Esophagus squamous epithelium (tissue), 5 donors: ENCODE data around the gene NASP. TPM values are rescaled to one million over a fixed set of nuclear protein-coding genes. Genes with fewer than 3 reads are reported as not detected.

Source experiments
- DNase-seq: peaks from one replicate; lab custom pipeline; 2025; lab: John Stamatoyannopoulos, UW
- H3K27ac ChIP-seq, 4 donors: fragments of 200-600 bp; sonication (generic); one replicate each; pipeline ENCODE4 v1.5.1; 2016 to 2019; ENCODE audit warnings: mild to moderate bottlenecking in 1 of 4
- H3K27me3 ChIP-seq, 4 donors: fragments of 200-600 bp; sonication (generic); 1 replicate in 3 of 4; 2 replicates in 1 of 4; pipeline versions ENCODE4 v1.5.1 to v1.6.0; 2017 to 2021; ENCODE audit warnings: antibody characterized with exemption in 1 of 4
- H3K36me3 ChIP-seq, 3 donors: fragments of 200-600 bp; sonication (generic); one replicate each; pipeline ENCODE4 v1.5.1; 2016 to 2019
- H3K4me1 ChIP-seq, 3 donors: fragments of 200-600 bp; sonication (generic); one replicate each; pipeline ENCODE4 v1.5.1; 2017 to 2019
- H3K4me3 ChIP-seq, 4 donors: fragments of 200-600 bp; sonication (generic); 1 replicate in 3 of 4; 2 replicates in 1 of 4; pipeline ENCODE4 v1.5.1; 2016 to 2019; ENCODE audit warnings: mild to moderate bottlenecking in 2 of 4, moderate library complexity in 1 of 4
- H3K9me3 ChIP-seq, 3 donors: fragments of 200-600 bp; sonication (generic); one replicate each; pipeline ENCODE4 v1.5.1; 2016 to 2019
- POLR2A ChIP-seq, 4 donors: fragments of 450-650 bp; IDR thresholded peaks; one replicate each; pipeline ENCODE4 v1.6.1; 2017; ENCODE audit warnings: antibody characterized with exemption in 4 of 4, mild to moderate bottlenecking in 4 of 4, moderate library complexity in 3 of 4
- WGBS, 2 donors: methylation state at CpG; one replicate each; pipeline ENCODE4 v1.1.5; 2018; 5-methylcytosine and 5-hydroxymethylcytosine counted together
- intact Hi-C: fragments of 100-400 bp; cut with DNase I; formaldehyde crosslinking; loops from one replicate; pipeline ENCODE4 v1.15.0; 2022
- total RNA-seq, 4 donors: library from RNA; depleted of rRNA; stranded (reverse); fragments of >200 nt; gene quantifications; one replicate each; pipeline ENCODE4 v1.1.0, GENCODE V29; 2016
- TF ChIP-seq, protein P1 (sequence below), 6 experiments: fragments of 450-650 bp in 4 of 6; fragments of 200-600 bp in 2 of 6; sonication (generic) in 2 of 6; IDR thresholded peaks; one replicate each; pipeline ENCODE4 v1.5.1; 2016 to 2019; ENCODE audit warnings: antibody characterized with exemption in 6 of 6, mild to moderate bottlenecking in 4 of 6, moderate library complexity in 4 of 6
- donor health status: DM: yes; HTN: yes; CAD: no.

The NASP gene
- total RNA-seq, 4 donors from 2014 or later, result 40.0 to 71.7 (median 63.4) TPM

DNA sequence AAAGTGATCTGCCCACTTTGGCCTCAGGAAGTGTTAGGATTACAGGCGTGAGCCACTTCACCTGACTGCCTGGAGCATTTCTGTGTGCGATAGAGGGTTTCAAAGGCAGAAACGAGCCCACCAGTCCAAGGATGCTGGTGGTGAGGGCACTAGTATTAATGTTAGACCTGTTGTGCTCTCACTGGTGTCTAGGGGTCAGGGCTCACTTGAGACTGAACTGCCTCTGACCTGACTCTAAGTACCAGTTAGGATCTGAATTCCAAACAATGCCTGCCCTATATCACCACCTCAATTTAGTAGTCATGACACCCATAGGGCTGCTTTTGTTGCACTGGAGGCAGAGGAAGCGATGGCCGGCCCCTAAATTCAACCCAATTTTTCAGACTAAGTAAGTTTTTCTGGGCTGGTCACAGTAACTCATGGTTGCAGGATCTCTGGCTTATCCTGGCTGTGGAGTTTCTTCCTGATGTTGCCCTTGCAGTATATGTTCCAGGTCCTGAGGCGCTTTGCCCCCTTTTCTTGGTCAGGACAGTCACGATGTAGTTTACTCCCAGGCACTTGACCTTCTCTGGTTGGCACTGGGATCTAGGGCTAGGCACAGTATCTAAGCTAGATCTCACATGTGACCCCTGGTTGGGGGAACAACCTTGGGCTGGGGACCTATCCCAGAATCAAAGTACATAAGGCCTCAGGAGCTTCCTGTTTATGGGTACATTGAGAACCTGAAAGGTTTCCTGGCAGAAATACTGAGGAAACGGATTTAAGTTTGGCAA, 35.5 kb downstream of the NASP start:
- no peak overlapping the region for H3K4me3 ChIP-seq

DNA sequence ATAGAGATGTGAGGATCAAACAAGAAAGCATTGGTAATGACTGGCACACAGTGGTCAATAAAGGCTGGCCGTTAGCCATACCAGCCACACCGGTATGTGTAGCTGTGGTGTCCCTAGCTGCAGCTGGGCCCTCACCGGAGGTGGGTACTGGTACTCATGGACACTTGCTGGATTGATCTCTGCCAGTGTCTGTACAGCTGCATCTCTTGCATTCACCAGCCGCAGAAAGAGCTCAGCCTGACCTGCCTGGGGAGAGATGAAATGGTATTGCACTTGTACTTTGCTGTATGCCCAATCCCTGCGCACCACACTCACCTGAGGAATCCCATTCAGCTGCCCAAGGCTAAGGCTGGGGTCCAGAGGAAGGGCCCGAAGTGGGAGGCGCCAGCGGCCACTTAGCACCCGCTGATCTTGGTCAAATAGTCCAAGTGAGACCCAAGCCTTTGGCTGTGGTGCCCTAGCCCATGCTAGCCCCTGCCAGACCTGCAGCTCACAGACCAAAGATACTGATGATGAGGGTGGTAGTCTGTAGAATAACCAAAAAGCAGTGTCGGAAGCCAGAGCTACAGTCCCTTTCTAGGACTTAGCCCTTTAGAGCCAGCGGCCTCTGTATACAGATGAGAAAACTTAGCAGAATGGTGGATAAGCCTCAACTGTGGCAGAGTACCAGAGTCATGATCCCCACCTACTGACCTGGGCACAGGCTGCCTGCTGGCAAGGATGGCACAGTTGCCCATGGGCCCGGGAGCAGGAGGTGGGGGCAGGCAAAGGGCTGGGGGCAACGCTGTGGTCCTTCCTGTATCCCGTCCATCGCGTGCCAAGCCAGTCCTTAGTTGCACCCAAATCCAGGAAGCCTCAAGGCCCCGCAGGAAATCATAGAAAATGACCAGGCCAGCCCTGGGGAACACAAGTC, 37.0 kb downstream of the NASP start:
- intact Hi-C loops, result no loop called here
- H3K9me3 ChIP-seq, result no peaks in the 10 kb centered on the region
- H3K4me1 ChIP-seq, result peaks cover 0 to 44% (median 19%) of the 10 kb centered on the region in 3 donors
- no peaks in the 10 kb centered on the region for H3K27me3 ChIP-seq
- H3K36me3 ChIP-seq, result peaks cover 7 to 89% (median 15%) of the 10 kb centered on the region in 3 donors
- TF ChIP-seq, protein P1, sequence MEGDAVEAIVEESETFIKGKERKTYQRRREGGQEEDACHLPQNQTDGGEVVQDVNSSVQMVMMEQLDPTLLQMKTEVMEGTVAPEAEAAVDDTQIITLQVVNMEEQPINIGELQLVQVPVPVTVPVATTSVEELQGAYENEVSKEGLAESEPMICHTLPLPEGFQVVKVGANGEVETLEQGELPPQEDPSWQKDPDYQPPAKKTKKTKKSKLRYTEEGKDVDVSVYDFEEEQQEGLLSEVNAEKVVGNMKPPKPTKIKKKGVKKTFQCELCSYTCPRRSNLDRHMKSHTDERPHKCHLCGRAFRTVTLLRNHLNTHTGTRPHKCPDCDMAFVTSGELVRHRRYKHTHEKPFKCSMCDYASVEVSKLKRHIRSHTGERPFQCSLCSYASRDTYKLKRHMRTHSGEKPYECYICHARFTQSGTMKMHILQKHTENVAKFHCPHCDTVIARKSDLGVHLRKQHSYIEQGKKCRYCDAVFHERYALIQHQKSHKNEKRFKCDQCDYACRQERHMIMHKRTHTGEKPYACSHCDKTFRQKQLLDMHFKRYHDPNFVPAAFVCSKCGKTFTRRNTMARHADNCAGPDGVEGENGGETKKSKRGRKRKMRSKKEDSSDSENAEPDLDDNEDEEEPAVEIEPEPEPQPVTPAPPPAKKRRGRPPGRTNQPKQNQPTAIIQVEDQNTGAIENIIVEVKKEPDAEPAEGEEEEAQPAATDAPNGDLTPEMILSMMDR (IDR thresholded peaks at IDR 0.05), result no peak
- no peak for TF ChIP-seq POLR2A (IDR thresholded peaks at IDR 0.05)
- no peak overlapping the region for H3K4me3 ChIP-seq
- peak overlapping the region; percentile 1 to 84 (median 64) for H3K27ac ChIP-seq
- no peak for DNase-seq
- 85 to 87% methylated on average over 9 to 15 of the region's 17 CpGs for WGBS, 2 donors

More for the DNA sequence above, 35.5 kb downstream of the NASP start:
- TF ChIP-seq, protein P1 (IDR thresholded peaks at IDR 0.05), result no peak
- no peak for TF ChIP-seq POLR2A (IDR thresholded peaks at IDR 0.05)
- DNase-seq, result no peak
- H3K27ac ChIP-seq, result peak overlapping the region; percentile 25 to 84 (median 64)
- 53 to 68% methylated on average over 5 to 6 of the region's 8 CpGs for WGBS, 2 donors
- intact Hi-C loops, result no loop called here
- peaks cover 7 to 92% (median 27%) of the 10 kb centered on the region in 3 donors for H3K36me3 ChIP-seq
- H3K27me3 ChIP-seq, result no peaks in the 10 kb centered on the region
- H3K4me1 ChIP-seq, result peaks cover 0 to 42% (median 19%) of the 10 kb centered on the region in 3 donors
- no peaks in the 10 kb centered on the region for H3K9me3 ChIP-seq

DNA sequence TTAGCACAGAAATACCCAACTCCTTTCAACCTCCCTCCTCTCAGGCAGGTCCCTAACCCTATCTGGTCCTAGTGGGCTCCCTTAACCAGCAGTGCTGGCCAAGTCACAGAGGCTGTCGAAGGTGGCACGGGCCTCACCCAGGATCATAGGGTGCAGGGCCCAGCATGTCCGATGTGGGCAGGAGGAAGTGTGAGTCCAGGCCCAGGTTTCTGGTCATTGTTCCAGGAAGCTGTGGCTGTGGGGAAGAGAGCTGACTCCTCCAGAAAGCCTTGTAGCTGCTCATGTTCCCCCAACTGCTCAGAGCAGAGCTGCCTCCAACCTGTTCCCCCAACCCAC, 37.6 kb downstream of the NASP start:
- intact Hi-C loops, result no loop called here
- H3K27ac ChIP-seq, result peak overlapping the region in 3 of 4 donors; percentile 56 to 84 (median 71)
- no peak for DNase-seq
- no peak for TF ChIP-seq POLR2A (IDR thresholded peaks at IDR 0.05)
- TF ChIP-seq, protein P1 (IDR thresholded peaks at IDR 0.05), result no peak
- H3K9me3 ChIP-seq, result no peaks in the 10 kb centered on the region
- H3K4me3 ChIP-seq, result no peak overlapping the region
- no CpG with 5 or more reads among the region's 3 CpGs for WGBS, 2 donors
- H3K27me3 ChIP-seq, result no peaks in the 10 kb centered on the region
- H3K4me1 ChIP-seq, result peaks cover 0 to 44% (median 19%) of the 10 kb centered on the region in 3 donors
- peaks cover 7 to 89% (median 11%) of the 10 kb centered on the region in 3 donors for H3K36me3 ChIP-seq

DNA sequence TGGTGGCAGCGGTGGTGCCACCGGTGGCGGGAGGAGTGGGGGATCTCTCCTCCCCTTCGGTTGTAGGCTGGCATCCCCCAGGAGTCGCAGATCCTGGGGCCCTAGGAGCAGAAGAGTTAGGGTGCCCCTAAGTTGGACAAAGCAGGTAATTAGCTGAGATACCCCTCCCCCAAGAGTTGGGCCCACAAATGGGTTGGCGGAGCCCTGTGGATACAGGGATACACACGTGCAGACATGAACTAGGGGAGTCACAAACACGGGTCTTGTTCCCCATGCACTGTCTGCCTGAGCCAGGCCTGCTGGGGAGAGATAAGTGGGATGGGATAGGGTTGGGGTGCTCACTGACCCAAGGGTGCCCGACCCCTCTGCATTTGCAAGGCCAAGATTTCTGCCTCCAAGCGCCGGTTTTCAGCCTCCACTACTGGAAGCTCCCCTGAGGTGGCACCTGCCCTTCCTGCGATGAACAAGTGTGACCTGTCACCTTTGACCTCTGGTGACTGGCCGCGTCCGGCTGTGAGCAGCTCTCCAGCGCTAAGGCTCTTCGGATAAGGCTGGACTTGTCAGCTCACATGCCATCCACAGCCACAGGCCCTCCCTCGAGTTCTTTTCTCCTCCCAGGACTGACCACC, 38.2 kb downstream of the NASP start:
- DNase-seq, result no peak
- H3K4me3 ChIP-seq, result peak overlapping the region in 2 of 4 donors; percentile 19 to 46
- intact Hi-C loops, result no loop called here

More for the DNA sequence above, 38.2 kb downstream of the NASP start:
- peak overlapping the region; percentile 9 to 84 (median 64) for H3K27ac ChIP-seq
- H3K36me3 ChIP-seq, result peaks cover 7 to 89% (median 11%) of the 10 kb centered on the region in 3 donors
- 55 to 69% methylated on average over 4 to 12 of the region's 18 CpGs for WGBS, 2 donors
- H3K4me1 ChIP-seq, result peaks cover 0 to 44% (median 19%) of the 10 kb centered on the region in 3 donors
- no peaks in the 10 kb centered on the region for H3K9me3 ChIP-seq
- H3K27me3 ChIP-seq, result no peaks in the 10 kb centered on the region
- no peak for TF ChIP-seq POLR2A (IDR thresholded peaks at IDR 0.05)
- TF ChIP-seq, protein P1 (IDR thresholded peaks at IDR 0.05), result no peak
